ENCODE data around the gene NBAS. TPM values are rescaled to one million over a fixed set of nuclear protein-coding genes. Genes with fewer than 3 reads are reported as not detected.

Gene NBAS
- total RNA-seq, 1 experiment from 2014 or later = 30.4 TPM

- Histone ChIP-seq H3K9ac (ENCODE audit: low read length) (no peak overlapping the region), H3K4me2 (ENCODE audit: low read depth, low read length, poor library complexity, severe bottlenecking) (no peak overlapping the region), H3K9me2 (replicated peaks; ENCODE audit: insufficient read depth, low read length) (no peaks in the 10 kb centered on the region), H3K79me2 (ENCODE audit: low read length) (no peaks in the 10 kb centered on the region), H2AFZ (ENCODE audit: low read length) (no peak overlapping the region), H3K36me3 (ENCODE audit: insufficient read depth, low read length) (no peaks in the 10 kb centered on the region), H3K4me3 (ENCODE audit: low read length) (no peak overlapping the region), H3K27ac (ENCODE audit: low read length) (no peak overlapping the region), H3K9me3 (ENCODE audit: low read length) (no peaks in the 10 kb centered on the region), H3K4me1 (ENCODE audit: low read length) (no peaks in the 10 kb centered on the region), H3K27me3 (ENCODE audit: low read length) (no peaks in the 10 kb centered on the region), H4K20me1 (ENCODE audit: insufficient read depth, low read depth, low read length) (no peaks in the 10 kb centered on the region)
- DNase-seq = no peak
Observed at GRCh38 chr2:15246870-15247269, 314.3 kb downstream of the NBAS start.

DNA sequence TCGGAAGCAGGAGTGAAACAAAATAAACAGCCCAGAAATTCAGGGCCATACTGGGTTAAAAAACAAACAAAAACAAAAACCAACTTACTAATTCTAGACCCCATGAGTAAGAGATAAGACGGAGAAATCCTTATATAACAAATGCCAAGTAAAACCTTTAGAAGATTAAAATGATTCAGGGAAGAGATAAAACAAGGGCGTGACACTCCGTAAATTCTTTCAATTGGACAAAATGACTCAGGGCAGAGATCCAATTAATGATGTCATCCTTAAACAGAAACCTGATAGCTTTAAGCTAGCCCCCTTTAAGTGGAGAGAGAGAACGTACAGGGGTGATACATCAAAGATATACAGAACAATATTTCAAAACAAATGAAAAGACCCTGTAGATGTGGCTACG is 317.4 kb downstream of the NBAS start:
- H4K20me1 ChIP-seq (ENCODE audit: insufficient read depth, low read depth, low read length) = no peaks in the 10 kb centered on the region
- H3K36me3 ChIP-seq (ENCODE audit: insufficient read depth, low read length) = no peaks in the 10 kb centered on the region
- no peaks in the 10 kb centered on the region for H3K9me3 ChIP-seq (ENCODE audit: low read length)
- no peak overlapping the region for H3K4me3 ChIP-seq (ENCODE audit: low read length)
- no peak overlapping the region for H3K27ac ChIP-seq (ENCODE audit: low read length)
- no peak for DNase-seq
- no peaks in the 10 kb centered on the region for H3K27me3 ChIP-seq (ENCODE audit: low read length)
- H3K4me1 ChIP-seq (ENCODE audit: low read length) = no peaks in the 10 kb centered on the region
- no peaks in the 10 kb centered on the region for H3K9me2 ChIP-seq (replicated peaks; ENCODE audit: insufficient read depth, low read length)
- no peak overlapping the region for H3K9ac ChIP-seq (ENCODE audit: low read length)
- no peak overlapping the region for H3K4me2 ChIP-seq (ENCODE audit: low read depth, low read length, poor library complexity, severe bottlenecking)
- no peak overlapping the region for H2AFZ ChIP-seq (ENCODE audit: low read length)
- no peaks in the 10 kb centered on the region for H3K79me2 ChIP-seq (ENCODE audit: low read length)

DNA sequence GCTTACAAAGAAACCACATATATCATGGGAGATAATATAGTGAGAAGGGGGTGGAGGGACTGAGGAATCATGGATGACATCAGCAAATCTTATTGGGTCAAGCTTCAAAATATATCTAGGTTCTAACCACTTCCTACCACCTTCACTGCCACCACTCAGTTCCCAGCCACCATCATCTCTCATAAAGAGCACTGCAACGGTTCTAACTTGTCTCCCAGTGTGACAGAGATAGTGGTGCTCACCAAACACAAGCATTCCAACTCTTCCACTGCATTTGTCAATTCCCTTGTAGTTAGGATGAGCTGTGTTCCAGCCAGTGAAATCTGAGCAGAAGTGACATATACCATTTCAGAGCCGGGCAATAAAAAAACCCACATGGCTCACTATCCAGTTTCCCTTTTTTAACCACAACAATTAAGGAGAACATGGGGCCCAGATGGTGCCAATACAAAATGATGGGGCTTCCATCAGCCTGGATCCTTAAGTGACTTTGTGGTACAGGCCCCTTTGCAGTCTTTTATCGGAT is 318.1 kb downstream of the NBAS start:
- no peaks in the 10 kb centered on the region for H4K20me1 ChIP-seq (ENCODE audit: insufficient read depth, low read depth, low read length)
- H3K9me2 ChIP-seq (replicated peaks; ENCODE audit: insufficient read depth, low read length) = no peaks in the 10 kb centered on the region
- no peak overlapping the region for H3K9ac ChIP-seq (ENCODE audit: low read length)
- H3K4me3 ChIP-seq (ENCODE audit: low read length) = no peak overlapping the region
- no peak overlapping the region for H2AFZ ChIP-seq (ENCODE audit: low read length)
- no peak for DNase-seq
- no peaks in the 10 kb centered on the region for H3K79me2 ChIP-seq (ENCODE audit: low read length)
- no peaks in the 10 kb centered on the region for H3K9me3 ChIP-seq (ENCODE audit: low read length)
- no peaks in the 10 kb centered on the region for H3K4me1 ChIP-seq (ENCODE audit: low read length)
- no peaks in the 10 kb centered on the region for H3K36me3 ChIP-seq (ENCODE audit: insufficient read depth, low read length)
- H3K27ac ChIP-seq (ENCODE audit: low read length) = no peak overlapping the region
- H3K27me3 ChIP-seq (ENCODE audit: low read length) = no peaks in the 10 kb centered on the region
- H3K4me2 ChIP-seq (ENCODE audit: low read depth, low read length, poor library complexity, severe bottlenecking) = no peak overlapping the region

DNA sequence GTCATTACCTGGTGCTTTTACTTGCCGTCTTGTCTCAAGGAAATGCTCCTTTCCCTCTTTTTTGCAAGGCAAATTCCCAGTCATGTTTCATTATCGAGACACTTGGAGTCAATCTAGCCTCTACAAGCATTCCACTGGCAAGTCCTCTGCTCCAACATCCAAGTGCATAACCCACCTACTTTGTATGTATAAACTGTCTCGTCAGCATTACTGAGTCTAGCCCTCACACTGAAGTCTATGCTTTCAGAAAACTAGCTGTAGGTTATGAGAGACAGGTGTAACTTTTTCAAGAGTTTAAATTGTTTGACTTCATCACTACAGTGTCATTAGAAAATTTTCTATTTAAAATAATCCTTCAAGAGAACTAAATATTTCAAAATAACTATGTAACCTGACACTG is 319.2 kb downstream of the NBAS start:
- Histone ChIP-seq H3K4me2 (ENCODE audit: low read depth, low read length, poor library complexity, severe bottlenecking) (no peak overlapping the region), H3K4me1 (ENCODE audit: low read length) (no peaks in the 10 kb centered on the region), H3K79me2 (ENCODE audit: low read length) (no peaks in the 10 kb centered on the region), H2AFZ (ENCODE audit: low read length) (no peak overlapping the region), H3K36me3 (ENCODE audit: insufficient read depth, low read length) (no peaks in the 10 kb centered on the region), H4K20me1 (ENCODE audit: insufficient read depth, low read depth, low read length) (no peaks in the 10 kb centered on the region), H3K27ac (ENCODE audit: low read length) (no peak overlapping the region), H3K9me2 (replicated peaks; ENCODE audit: insufficient read depth, low read length) (no peaks in the 10 kb centered on the region), H3K4me3 (ENCODE audit: low read length) (no peak overlapping the region), H3K27me3 (ENCODE audit: low read length) (no peaks in the 10 kb centered on the region), H3K9ac (ENCODE audit: low read length) (no peak overlapping the region), H3K9me3 (ENCODE audit: low read length) (no peaks in the 10 kb centered on the region)
- no peak for DNase-seq

- Histone ChIP-seq H3K4me2 (ENCODE audit: low read depth, low read length, poor library complexity, severe bottlenecking) (no peak overlapping the region), H3K27me3 (ENCODE audit: low read length) (no peaks in the 10 kb centered on the region), H3K4me3 (ENCODE audit: low read length) (no peak overlapping the region), H2AFZ (ENCODE audit: low read length) (no peak overlapping the region), H3K79me2 (ENCODE audit: low read length) (no peaks in the 10 kb centered on the region), H3K9me2 (replicated peaks; ENCODE audit: insufficient read depth, low read length) (no peaks in the 10 kb centered on the region), H4K20me1 (ENCODE audit: insufficient read depth, low read depth, low read length) (no peaks in the 10 kb centered on the region), H3K9me3 (ENCODE audit: low read length) (no peaks in the 10 kb centered on the region), H3K36me3 (ENCODE audit: insufficient read depth, low read length) (no peaks in the 10 kb centered on the region), H3K9ac (ENCODE audit: low read length) (no peak overlapping the region), H3K27ac (ENCODE audit: low read length) (no peak overlapping the region), H3K4me1 (ENCODE audit: low read length) (no peaks in the 10 kb centered on the region)
- no peak for DNase-seq
Observed at GRCh38 chr2:15241201-15241600, 319.9 kb downstream of the NBAS start.

DNA sequence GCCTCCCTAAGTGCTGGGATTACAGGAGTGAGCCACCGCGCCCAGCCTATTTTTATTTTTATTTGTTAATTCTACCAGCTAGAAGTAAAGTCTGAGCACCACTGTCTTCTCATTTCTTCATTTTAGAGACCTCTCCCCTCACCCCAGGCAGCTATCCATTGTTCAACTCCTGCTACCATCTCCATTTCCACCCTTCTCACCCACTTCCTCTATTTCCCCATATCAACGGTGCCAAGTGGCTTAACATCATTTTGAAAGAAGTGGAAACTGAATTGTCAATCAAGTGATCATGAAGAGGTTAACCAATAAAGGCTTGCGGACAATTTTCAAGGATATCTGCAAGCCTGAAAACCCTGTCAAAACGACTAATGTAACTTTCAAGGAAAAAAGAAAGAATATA is 323.1 kb downstream of the NBAS start:
- no peak for DNase-seq
- Histone ChIP-seq H3K36me3 (ENCODE audit: insufficient read depth, low read length) (no peaks in the 10 kb centered on the region), H3K27me3 (ENCODE audit: low read length) (no peaks in the 10 kb centered on the region), H4K20me1 (ENCODE audit: insufficient read depth, low read depth, low read length) (no peaks in the 10 kb centered on the region), H3K79me2 (ENCODE audit: low read length) (no peaks in the 10 kb centered on the region), H3K4me3 (ENCODE audit: low read length) (no peak overlapping the region), H3K27ac (ENCODE audit: low read length) (no peak overlapping the region), H3K9ac (ENCODE audit: low read length) (no peak overlapping the region), H3K4me2 (ENCODE audit: low read depth, low read length, poor library complexity, severe bottlenecking) (no peak overlapping the region), H3K4me1 (ENCODE audit: low read length) (no peaks in the 10 kb centered on the region), H3K9me2 (replicated peaks; ENCODE audit: insufficient read depth, low read length) (no peaks in the 10 kb centered on the region), H3K9me3 (ENCODE audit: low read length) (no peaks in the 10 kb centered on the region), H2AFZ (ENCODE audit: low read length) (no peak overlapping the region)

DNA sequence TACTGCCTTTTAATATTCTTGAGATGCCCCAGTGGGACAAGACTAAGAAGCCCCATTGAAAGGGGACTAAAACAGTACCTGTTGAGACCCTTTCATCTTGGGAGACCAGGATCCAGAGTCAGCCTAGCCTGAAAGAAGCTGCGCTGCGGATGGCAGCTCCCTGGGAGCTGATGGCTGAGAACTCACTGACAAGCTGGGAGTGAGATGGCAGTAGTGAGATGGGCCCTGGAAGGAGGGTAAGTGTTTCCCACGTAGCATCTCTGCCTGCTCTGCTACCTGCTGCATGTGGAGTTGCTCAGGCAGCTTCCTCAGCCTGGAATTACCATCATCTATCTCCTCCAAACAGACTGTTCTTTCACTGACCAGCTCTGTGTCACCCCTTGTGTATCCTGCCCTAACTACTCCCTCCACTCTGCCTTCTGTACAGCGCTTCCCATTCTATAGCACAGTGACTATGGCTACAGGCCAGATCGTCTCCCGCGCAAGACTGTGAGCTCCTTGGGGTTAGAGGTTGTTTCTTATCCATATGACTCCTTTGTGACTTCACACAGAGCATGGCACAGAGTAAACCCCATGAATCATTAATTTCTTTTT is 330.4 kb downstream of the NBAS start:
- H2AFZ ChIP-seq (ENCODE audit: low read length) = no peak overlapping the region
- H3K9me3 ChIP-seq (ENCODE audit: low read length) = no peaks in the 10 kb centered on the region
- no peaks in the 10 kb centered on the region for H4K20me1 ChIP-seq (ENCODE audit: insufficient read depth, low read depth, low read length)
- H3K36me3 ChIP-seq (ENCODE audit: insufficient read depth, low read length) = no peaks in the 10 kb centered on the region
- no peak overlapping the region for H3K4me2 ChIP-seq (ENCODE audit: low read depth, low read length, poor library complexity, severe bottlenecking)
- no peak overlapping the region for H3K4me3 ChIP-seq (ENCODE audit: low read length)
- H3K79me2 ChIP-seq (ENCODE audit: low read length) = no peaks in the 10 kb centered on the region
- H3K4me1 ChIP-seq (ENCODE audit: low read length) = no peaks in the 10 kb centered on the region
- H3K9ac ChIP-seq (ENCODE audit: low read length) = no peak overlapping the region
- no peak overlapping the region for H3K27ac ChIP-seq (ENCODE audit: low read length)
- H3K27me3 ChIP-seq (ENCODE audit: low read length) = no peaks in the 10 kb centered on the region
- H3K9me2 ChIP-seq (replicated peaks; ENCODE audit: insufficient read depth, low read length) = no peaks in the 10 kb centered on the region
- no peak for DNase-seq

DNA sequence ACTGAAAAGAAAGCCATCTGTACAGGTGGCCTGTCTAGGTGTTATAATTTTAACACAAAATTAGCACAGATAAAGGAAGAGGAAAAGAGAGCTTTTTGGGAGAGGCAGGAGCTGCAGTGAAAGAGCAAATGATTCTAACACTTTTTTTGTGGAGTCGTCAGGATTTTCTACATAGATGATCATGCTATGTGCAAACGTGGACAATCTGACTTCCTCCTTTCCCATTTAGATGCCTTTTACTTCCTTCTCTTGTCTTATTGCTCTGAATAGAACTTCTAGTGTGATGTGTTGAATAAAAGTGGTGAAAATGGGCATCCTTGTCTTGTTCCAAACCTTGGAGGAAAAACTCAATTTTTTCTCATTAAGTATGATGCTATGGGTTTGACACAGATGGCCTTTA is 334.5 kb downstream of the NBAS start:
- H3K27ac ChIP-seq (ENCODE audit: low read length) = no peak overlapping the region

More for the DNA sequence above, 334.5 kb downstream of the NBAS start:
- Histone ChIP-seq H3K27me3 (ENCODE audit: low read length) (no peaks in the 10 kb centered on the region), H3K79me2 (ENCODE audit: low read length) (no peaks in the 10 kb centered on the region), H3K36me3 (ENCODE audit: insufficient read depth, low read length) (no peaks in the 10 kb centered on the region), H3K9me3 (ENCODE audit: low read length) (no peaks in the 10 kb centered on the region), H4K20me1 (ENCODE audit: insufficient read depth, low read depth, low read length) (no peaks in the 10 kb centered on the region), H3K9ac (ENCODE audit: low read length) (no peak overlapping the region), H3K4me2 (ENCODE audit: low read depth, low read length, poor library complexity, severe bottlenecking) (no peak overlapping the region), H3K4me3 (ENCODE audit: low read length) (no peak overlapping the region), H3K4me1 (ENCODE audit: low read length) (no peaks in the 10 kb centered on the region), H3K9me2 (replicated peaks; ENCODE audit: insufficient read depth, low read length) (no peaks in the 10 kb centered on the region), H2AFZ (ENCODE audit: low read length) (no peak overlapping the region)
- no peak for DNase-seq

Data from Karpas-422 (cell line).